Measurements from ENCODE around the gene TMEM50B. TPM values are rescaled to one million over a fixed set of nuclear protein-coding genes. Genes with fewer than 3 reads are reported as not detected.
"Not testable (repeated sequence)": the region's sequence is repeated elsewhere in the genome, so short reads cannot be mapped to it uniquely, and the experiment has no call there.

Gene TMEM50B
- total RNA-seq, 3 donors from 2014 or later (not counting 1 experiment from before 2014, with no cell fraction given): 34.5 to 42.1 (median 40.5) TPM

DNA sequence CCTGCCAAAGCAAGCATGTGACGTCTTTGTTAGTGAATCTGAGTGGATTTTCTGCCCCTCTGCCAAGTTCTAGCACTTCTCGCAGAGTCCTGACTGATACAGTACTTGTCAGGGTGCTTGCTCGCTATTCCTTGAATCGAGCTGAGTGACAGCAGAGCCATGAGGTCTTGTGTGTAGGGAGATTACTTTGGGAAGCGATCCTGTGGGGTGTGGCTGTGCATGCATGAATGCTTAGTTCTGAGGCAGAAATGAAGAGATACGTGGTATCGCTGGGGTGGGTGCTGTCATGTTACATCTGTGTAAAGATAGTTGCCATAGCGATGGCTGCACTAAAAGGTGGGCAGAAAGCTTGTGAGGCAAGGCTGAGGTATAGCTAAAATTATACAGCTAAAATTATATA, 31.1 kb upstream of the TMEM50B start:
- no peaks in the 10 kb centered on the region for H3K4me1 Mint-ChIP-seq
- ATAC-seq: no peak

DNA sequence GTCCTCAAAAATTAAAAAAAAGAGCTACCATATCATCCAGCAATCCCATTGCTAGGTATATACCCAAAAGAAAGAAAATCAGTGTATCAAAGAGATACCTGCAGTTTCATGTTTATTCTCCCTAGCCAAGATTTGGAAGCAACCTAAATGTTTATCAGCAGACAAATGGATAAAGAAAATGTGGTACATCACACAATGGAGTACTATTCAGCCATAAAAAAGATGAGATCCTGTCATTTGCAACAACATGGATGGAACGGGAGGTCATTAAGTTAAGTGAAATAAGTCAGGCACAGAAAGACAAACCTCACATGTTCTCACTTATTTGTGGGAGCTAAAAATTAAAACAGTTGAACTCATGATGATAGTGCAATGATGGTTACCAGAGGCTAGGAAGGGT, 27.2 kb upstream of the TMEM50B start:
- H3K27me3 Mint-ChIP-seq (ENCODE audit: low read depth in 2 of 2); H3K27ac Mint-ChIP-seq; H3K9me3 Mint-ChIP-seq; H3K4me3 ChIP-seq (ENCODE audit: low read length); H3K4me3 Mint-ChIP-seq; ATAC-seq; DNase-seq; H3K9me3 ChIP-seq (ENCODE audit: control insufficient read depth, insufficient read depth, low read length); intact Hi-C loops (cut with micrococcal nuclease); H3K27ac ChIP-seq (ENCODE audit: low read length); H3K4me1 Mint-ChIP-seq; H3K27me3 ChIP-seq (ENCODE audit: control insufficient read depth, insufficient read depth, low read length); H3K4me1 ChIP-seq (ENCODE audit: control insufficient read depth, insufficient read depth, low read length): not testable (repeated sequence)
- H3K36me3 Mint-ChIP-seq: peaks cover 16% of the 10 kb centered on the region
- peaks cover 64% of the 10 kb centered on the region for H3K36me3 ChIP-seq (ENCODE audit: control insufficient read depth, insufficient read depth, low read length)
- 100% methylated on average over 1 of the region's 1 CpG for WGBS (ENCODE audit: insufficient coverage)

More for the DNA sequence above, 31.1 kb upstream of the TMEM50B start:
- H3K4me1 ChIP-seq (ENCODE audit: control insufficient read depth, insufficient read depth, low read length): no peaks in the 10 kb centered on the region
- intact Hi-C loops (cut with micrococcal nuclease): no loop called here
- H3K27ac ChIP-seq (ENCODE audit: low read length): no peak overlapping the region
- no peaks in the 10 kb centered on the region for H3K9me3 Mint-ChIP-seq
- H3K4me3 ChIP-seq (ENCODE audit: low read length): no peak overlapping the region
- no peaks in the 10 kb centered on the region for H3K9me3 ChIP-seq (ENCODE audit: control insufficient read depth, insufficient read depth, low read length)
- DNase-seq: no peak
- 97% methylated on average over 7 of the region's 8 CpGs for WGBS (ENCODE audit: insufficient coverage)
- no peak overlapping the region for H3K4me3 Mint-ChIP-seq
- no peaks in the 10 kb centered on the region for H3K27me3 Mint-ChIP-seq (ENCODE audit: low read depth in 2 of 2)
- no peak overlapping the region for H3K27ac Mint-ChIP-seq
- TF ChIP-seq, protein P1, sequence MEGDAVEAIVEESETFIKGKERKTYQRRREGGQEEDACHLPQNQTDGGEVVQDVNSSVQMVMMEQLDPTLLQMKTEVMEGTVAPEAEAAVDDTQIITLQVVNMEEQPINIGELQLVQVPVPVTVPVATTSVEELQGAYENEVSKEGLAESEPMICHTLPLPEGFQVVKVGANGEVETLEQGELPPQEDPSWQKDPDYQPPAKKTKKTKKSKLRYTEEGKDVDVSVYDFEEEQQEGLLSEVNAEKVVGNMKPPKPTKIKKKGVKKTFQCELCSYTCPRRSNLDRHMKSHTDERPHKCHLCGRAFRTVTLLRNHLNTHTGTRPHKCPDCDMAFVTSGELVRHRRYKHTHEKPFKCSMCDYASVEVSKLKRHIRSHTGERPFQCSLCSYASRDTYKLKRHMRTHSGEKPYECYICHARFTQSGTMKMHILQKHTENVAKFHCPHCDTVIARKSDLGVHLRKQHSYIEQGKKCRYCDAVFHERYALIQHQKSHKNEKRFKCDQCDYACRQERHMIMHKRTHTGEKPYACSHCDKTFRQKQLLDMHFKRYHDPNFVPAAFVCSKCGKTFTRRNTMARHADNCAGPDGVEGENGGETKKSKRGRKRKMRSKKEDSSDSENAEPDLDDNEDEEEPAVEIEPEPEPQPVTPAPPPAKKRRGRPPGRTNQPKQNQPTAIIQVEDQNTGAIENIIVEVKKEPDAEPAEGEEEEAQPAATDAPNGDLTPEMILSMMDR (IDR thresholded peaks at IDR 0.05): no peak
- H3K27me3 ChIP-seq (ENCODE audit: control insufficient read depth, insufficient read depth, low read length): no peaks in the 10 kb centered on the region
- H3K36me3 Mint-ChIP-seq: peaks cover 16% of the 10 kb centered on the region
- H3K36me3 ChIP-seq (ENCODE audit: control insufficient read depth, insufficient read depth, low read length): peaks cover 61% of the 10 kb centered on the region

DNA sequence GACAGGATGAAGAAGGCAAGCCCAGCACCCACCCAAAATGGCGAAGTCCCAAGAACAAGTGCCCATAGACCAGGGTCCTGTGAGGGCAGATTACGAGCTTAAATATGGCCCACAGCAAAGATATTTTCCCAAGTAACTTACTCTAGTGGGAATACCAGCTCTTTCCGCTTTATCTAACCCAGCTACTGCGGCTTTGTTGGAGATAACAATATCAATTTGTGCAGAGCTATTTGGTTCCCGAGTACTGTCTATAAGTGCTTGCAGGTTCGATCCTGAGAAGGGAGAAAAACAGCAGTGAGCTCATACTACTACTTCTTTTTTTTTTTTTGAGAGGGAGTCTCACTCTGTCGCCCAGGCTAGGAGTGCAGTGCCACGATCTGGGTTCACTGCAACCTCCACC, 26.1 kb upstream of the TMEM50B start:
- H3K27me3 Mint-ChIP-seq (ENCODE audit: low read depth in 2 of 2): no peaks in the 10 kb centered on the region
- TF ChIP-seq, protein P1 (IDR thresholded peaks at IDR 0.05): no peak

DNA sequence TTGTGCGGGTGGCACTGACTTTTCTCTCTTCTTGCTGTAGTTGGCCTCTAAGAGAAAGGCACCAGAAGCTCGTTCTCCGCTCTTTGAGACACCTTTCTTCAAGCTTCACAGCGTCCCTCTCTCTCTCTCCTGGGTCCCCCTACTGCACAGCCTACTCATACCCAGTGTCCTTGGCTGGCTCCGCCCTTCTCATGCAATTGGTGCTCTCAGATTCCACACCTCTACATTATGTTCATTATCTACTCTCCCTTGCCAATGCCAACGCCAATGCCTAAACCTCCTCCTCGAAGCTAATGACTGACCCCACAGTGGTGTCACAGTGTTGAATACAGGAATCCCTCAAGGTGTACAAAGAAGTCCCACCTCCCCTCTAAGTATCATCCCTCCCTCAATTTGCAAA, 16.6 kb upstream of the TMEM50B start:
- no peaks in the 10 kb centered on the region for H3K9me3 ChIP-seq (ENCODE audit: control insufficient read depth, insufficient read depth, low read length)
- H3K36me3 ChIP-seq (ENCODE audit: control insufficient read depth, insufficient read depth, low read length): no peaks in the 10 kb centered on the region
- Mint-ChIP-seq H3K27ac (no peak overlapping the region), H3K36me3 (no peaks in the 10 kb centered on the region), H3K4me1 (peaks cover 8% of the 10 kb centered on the region in 2 donors), H3K27me3 (ENCODE audit: low read depth in 2 of 2) (peaks cover 7 to 11% of the 10 kb centered on the region in 2 donors), H3K9me3 (no peaks in the 10 kb centered on the region), H3K4me3 (no peak overlapping the region)
- WGBS (ENCODE audit: insufficient coverage): 79% methylated on average over 7 of the region's 7 CpGs
- peaks cover 4% of the 10 kb centered on the region for H3K4me1 ChIP-seq (ENCODE audit: control insufficient read depth, insufficient read depth, low read length)
- no peak for ATAC-seq
- H3K4me3 ChIP-seq (ENCODE audit: low read length): no peak overlapping the region
- no peaks in the 10 kb centered on the region for H3K27me3 ChIP-seq (ENCODE audit: control insufficient read depth, insufficient read depth, low read length)
- H3K27ac ChIP-seq (ENCODE audit: low read length): no peak overlapping the region
- TF ChIP-seq, protein P1 (IDR thresholded peaks at IDR 0.05): no peak
- DNase-seq: no peak
- intact Hi-C loops (cut with micrococcal nuclease): no loop called here

More for the DNA sequence above, 26.1 kb upstream of the TMEM50B start:
- Histone ChIP-seq H3K27ac (ENCODE audit: low read length) (no peak overlapping the region), H3K4me1 (ENCODE audit: control insufficient read depth, insufficient read depth, low read length) (no peaks in the 10 kb centered on the region), H3K4me3 (ENCODE audit: low read length) (no peak overlapping the region), H3K9me3 (ENCODE audit: control insufficient read depth, insufficient read depth, low read length) (no peaks in the 10 kb centered on the region), H3K36me3 (ENCODE audit: control insufficient read depth, insufficient read depth, low read length) (peaks cover 54% of the 10 kb centered on the region), H3K27me3 (ENCODE audit: control insufficient read depth, insufficient read depth, low read length) (no peaks in the 10 kb centered on the region)
- H3K36me3 Mint-ChIP-seq: peaks cover 16% of the 10 kb centered on the region
- H3K4me1 Mint-ChIP-seq: no peaks in the 10 kb centered on the region
- 98% methylated on average over 6 of the region's 8 CpGs for WGBS (ENCODE audit: insufficient coverage)
- no peaks in the 10 kb centered on the region for H3K9me3 Mint-ChIP-seq
- no peak for ATAC-seq
- no peak overlapping the region for H3K4me3 Mint-ChIP-seq
- no peak for DNase-seq
- no peak overlapping the region for H3K27ac Mint-ChIP-seq
- intact Hi-C loops (cut with micrococcal nuclease): no loop called here

Measured in natural killer cell (primary cell).